ENCODE measurements around the gene SLCO4C1.
"Not testable (repeated sequence)": the region's sequence is repeated elsewhere in the genome, so short reads cannot be mapped to it uniquely, and the experiment has no call there.

Gene SLCO4C1

DNA sequence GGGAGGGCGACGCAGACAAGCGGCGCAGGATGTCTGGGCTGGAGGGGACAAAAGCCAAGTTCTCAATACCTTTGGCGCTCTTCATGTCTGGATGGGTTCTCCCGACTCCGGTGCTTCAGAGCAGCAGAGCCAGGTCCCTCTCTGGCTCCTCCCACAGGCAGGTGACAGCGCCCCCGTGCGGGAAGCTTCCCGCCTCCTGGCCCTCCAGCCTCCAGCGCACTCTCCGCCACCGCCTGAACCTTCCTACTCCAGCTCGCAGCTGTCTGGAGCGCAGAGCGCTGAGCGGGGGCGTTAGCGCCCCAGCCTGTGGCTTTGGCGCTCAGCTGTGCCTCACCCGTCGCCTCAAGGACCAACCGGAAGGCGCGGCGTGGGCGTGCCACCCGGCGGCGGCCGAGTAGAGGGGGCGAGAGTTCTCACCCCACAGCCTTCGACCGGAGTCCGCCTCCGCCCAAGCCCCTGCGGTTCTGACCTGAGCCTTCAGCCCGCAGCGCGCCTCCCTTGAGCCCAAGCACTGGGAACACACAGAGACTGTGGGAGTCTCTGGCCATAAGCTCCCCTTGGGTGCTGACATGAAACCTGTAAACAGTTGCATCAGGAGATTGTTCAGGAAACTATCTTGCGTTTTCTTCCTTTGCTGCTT is at the start of gene SLCO4C1:
Gene SLCO4C1 (minus strand): TSS at position 107 of the 640 bp plus-strand sequence. CDS start 22 bp downstream, at position 85.
- peak; percentile 56 to 67 for DNase-seq (ENCODE audit: low read depth in 2 of 2)

DNA sequence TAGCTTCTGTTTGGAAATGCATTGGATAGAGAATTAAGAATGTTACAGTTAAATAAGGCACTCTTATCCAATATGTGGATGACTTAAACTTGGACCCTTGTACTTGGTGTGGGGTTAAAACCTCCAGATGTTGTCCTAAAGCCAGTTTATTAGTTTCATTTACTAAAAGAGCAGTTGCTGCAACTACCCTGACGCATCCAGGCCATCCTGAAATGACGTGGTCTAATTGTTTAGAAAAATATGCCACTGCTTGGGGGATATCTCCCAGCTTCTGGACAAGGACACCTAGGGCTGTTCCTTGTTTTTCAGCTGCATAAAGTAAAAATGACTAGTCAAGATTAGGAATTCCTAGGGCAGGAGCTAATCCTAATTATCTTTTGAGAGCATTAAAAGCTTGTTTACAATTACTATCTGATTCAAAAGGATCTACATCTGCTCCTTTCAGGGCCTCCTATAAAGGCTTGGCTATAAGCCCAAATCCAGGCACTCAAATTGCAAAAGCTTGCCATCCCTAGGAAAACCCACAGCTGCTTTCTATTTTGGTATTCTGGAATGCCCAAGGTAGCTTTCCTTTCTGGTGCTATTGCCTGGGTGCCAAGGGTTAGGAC is 45.7 kb upstream of the SLCO4C1 start:
- DNase-seq (ENCODE audit: low read depth in 2 of 2): no peak

DNA sequence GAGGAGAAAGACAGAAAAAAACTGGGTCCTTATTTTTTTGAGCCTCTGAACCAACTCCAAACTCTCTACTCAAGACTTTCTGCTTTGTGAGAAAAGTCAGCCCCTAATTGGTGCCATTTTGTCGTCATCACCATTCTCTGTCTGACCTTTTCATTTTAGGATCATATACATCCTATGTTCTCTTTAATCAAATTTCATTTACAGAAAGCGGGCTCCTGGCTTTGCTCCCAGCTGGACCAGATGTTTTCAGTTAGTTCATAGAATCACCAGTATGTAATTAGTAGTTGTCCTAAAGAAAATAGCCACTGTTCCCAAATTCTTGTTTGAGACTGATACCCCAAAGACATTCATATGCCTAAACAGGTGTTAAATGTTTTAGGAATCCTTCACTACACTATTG is 28.6 kb upstream of the SLCO4C1 start:
- no peak for DNase-seq (ENCODE audit: low read depth in 2 of 2)

DNA sequence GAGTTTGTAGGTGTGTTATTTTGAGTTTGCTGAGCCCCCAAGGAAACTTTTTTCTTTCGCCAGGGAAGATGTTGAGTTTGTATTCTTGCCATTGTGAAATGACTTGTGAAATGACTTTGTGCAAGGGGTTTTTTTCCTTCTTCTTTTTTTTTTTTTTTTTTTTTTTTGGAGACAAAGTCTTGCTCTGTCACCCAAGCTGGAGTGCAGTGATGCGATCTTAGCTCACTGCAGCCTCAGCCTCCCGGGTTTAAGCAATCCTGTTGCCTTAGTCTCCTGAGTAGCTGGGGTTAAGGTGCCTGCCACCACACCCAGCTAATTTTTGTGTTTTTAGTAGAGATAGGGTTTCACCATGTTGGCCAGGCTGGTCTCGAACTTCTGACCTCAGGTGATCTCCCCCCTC is 22.7 kb upstream of the SLCO4C1 start:
- DNase-seq (ENCODE audit: low read depth in 2 of 2): not testable (repeated sequence)

GRCh38 chr5:102314328-102314727 is 18.2 kb upstream of the SLCO4C1 start:
- DNase-seq (ENCODE audit: low read depth in 2 of 2): no peak

DNA sequence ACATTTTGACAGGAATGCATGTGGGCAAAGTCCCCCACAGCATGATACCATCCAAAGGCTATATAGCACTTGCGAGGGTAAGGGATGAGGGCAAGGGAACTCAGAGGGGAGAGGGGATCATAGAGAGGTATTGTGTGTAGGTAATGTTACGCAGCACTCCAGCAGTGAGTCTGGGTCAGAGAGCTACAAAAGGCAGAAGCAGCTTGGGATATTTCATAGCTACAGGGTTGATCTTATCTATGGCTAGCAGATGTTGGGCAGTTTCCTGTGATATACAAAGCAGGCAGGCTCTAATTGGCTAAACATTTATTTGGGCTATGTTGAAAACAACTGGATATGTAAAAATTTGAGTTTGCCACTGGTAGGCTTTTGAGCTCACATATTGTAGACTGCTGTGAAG is 17.8 kb upstream of the SLCO4C1 start:
- DNase-seq (ENCODE audit: low read depth in 2 of 2): no peak

DNA sequence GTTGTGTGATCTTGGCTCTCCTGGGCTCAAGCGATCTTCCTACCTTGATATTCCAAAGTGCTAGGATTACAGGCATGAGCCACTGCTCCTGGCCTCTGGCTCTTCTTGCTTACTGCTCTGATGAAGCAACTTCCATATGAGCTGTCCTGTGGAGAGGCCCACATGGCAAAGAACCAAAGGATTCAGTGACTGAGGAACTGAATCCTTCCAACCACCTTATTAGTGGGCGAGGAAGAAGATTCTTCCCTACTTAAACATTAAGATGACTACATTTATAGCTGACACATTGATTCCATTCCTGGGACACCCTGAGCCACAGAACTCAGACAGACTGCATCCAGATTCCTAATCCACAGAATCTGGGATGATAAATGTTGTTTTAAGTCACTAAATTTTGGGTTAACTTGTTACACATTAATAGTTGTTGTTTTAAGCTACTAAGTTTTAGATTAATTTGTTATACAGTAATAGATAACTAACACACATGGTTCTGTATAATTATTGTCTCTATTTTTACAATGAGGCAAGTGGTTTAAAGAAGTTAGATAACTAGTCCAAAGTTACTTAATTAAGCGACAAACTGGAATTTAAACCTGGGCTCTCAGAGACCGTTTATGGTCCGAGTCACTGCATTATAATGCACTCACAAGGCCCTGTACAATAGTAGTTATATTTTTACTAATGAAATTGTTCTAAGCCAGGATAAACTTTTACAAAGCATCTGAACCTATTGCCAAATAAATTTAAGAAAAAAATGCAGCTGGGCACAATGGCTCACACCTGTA is 16.7 kb upstream of the SLCO4C1 start:
- DNase-seq (ENCODE audit: low read depth in 2 of 2): no peak

- DNase-seq (ENCODE audit: low read depth in 2 of 2): no peak
Measured at GRCh38 chr5:102309586-102309985, 13.5 kb upstream of the SLCO4C1 start.

- DNase-seq (ENCODE audit: low read depth in 2 of 2): no peak
Measured at GRCh38 chr5:102307232-102307631, 11.1 kb upstream of the SLCO4C1 start.

GRCh38 chr5:102306121-102306520 is 10.0 kb upstream of the SLCO4C1 start:
- DNase-seq (ENCODE audit: low read depth in 2 of 2): no peak

DNA sequence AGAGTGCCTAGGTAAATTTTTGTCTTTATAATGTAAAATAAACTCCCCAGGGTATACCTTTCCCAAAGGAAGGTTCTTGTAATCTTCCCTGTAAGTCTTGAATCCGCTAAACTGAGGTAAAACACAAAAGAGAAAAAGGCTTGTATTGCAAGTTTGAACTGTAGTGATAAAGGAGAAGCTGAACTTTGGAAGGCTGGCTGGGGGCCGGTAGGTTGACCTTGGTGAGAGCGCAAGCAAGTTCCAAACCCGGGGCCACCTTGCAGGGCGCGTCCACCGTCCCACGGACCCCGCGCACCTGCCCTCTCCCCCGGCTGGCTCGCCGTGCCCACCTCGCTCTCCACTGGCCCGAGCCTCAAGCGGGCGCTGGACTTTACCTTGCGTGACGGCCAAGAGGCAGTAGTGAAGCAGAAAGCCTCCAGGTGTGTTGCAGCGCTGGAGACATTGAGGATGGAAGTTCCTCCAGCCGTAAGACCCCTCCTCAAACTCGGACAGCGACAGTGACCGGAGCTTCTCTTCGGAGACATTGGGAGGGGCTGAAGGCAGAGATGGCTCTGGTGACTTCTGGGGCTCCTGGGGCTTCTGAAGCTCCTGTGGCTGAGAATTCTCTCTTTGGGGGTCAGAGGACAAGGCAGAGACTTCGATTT is 428 bp downstream of the SLCO4C1 start:
- DNase-seq (ENCODE audit: low read depth in 2 of 2): no peak

DNA sequence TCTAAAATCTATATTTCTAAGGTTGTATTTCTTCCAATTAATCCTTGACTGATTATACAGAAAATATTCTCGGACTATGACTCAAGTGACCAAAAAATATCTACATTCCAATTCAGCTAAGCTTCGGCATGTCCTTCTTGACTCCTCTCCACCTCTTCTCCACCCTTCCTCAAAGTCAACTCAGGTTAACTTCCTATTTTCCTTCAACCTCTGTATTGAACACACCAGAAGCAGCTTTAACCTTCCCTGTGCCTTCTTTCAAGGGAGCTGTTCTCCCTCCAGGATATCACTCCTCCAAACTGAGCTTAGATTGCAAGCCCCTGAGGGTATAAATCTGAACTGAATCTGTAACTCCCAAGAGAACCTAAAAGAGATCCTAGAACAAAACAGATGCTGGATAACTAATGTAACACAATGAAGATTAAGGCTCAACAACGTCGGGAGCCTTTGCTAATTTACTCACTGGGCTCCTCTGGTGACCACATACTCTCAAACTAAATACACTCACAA is 1.1 kb downstream of the SLCO4C1 start:
- DNase-seq (ENCODE audit: low read depth in 2 of 2): no peak

DNA sequence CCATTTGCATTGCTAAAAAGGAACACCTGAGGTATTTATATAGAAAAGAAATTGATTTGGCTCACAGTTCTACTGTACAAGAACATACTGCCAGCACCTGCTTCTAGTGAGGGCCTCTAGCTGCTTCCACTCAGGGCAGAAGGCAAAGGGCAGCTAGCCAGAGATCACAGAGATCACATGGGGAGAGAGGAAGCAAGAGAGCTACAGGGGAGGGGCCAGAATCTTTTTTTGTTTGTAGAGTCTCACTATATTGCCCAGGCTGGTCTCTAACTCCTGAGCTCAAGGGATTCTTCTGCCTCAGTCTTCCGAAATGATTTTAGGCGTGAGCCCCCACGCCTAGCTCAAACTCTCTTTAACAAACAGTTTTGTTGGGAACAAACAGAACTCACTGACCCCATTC is 6.1 kb downstream of the SLCO4C1 start:
- no peak for DNase-seq (ENCODE audit: low read depth in 2 of 2)

GRCh38 chr5:102289251-102289899 is 6.7 kb downstream of the SLCO4C1 start:
- no peak for DNase-seq (ENCODE audit: low read depth in 2 of 2)

- no peak for DNase-seq (ENCODE audit: low read depth in 2 of 2)
Measured at GRCh38 chr5:102288630-102289029, 7.5 kb downstream of the SLCO4C1 start.

DNA sequence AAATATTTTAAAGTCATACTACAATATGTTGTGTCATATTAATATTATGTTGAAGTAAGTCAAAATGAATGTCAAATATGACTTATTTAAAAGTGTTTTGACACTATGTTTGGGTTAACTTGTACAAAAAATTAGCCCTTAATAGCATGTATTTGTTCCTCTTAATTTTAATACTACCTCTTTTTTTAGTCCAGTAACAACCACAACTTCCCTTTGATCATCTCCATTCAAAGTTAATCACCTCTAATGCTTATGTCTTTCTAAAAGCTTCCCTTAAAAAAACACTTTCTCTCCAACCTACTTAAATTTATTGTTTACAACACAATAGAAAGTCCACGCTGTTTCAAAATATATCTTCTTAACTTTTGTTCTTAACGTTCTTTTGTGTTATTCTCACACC is 9.6 kb downstream of the SLCO4C1 start:
- DNase-seq (ENCODE audit: low read depth in 2 of 2): no peak

DNA sequence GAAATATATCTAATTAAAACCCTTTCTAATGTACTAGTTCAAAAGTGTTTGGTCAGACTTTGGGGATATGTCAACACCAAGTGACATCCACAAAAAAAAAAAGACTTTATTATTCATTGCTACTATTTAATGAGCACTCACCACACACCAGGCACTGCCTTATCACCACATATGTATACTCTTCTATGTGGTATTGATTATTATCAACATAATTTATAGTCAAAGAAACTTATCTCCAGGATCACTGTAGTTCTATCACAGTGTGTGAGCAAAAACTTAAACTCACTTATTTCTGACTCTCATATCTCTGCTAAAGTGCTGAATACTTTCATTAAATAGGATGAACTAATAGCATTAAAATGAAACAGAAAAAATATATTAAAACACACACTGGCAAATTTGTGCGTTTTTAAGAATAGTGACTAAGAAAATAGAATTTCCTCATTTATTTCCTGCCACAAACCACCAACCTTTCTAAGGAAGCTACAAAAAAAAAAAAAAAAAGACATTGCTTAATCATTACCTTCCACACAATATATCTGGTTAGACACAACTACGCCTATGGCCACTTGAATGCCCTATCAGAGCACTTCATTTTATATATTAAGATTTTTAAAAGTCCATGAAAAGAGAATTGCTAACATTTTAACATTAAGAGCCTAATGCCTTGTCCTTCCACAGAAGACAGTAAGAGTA is 12.8 kb downstream of the SLCO4C1 start:
- no peak for DNase-seq (ENCODE audit: low read depth in 2 of 2)

DNA sequence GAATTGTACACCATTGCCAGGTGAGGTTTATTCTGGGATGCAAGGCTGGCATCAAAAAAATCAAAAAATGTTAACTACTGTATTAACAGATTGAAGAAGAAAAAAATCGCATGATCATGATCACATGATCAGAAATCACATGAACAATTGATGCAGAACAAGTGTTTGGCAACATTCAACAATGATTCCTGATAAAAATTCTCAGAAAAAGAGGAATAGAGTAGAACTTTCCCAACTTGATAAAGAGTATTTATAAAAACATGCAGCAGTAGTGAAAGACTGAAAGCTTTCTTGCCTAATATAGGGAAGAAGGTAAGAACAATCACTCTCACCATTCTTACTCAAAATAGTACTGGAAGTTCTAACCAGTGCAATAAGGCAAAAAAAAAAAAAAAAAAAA is 16.4 kb downstream of the SLCO4C1 start:
- no peak for DNase-seq (ENCODE audit: low read depth in 2 of 2)

- no peak for DNase-seq (ENCODE audit: low read depth in 2 of 2)
Measured at GRCh38 chr5:102278231-102278630, 17.9 kb downstream of the SLCO4C1 start.

DNA sequence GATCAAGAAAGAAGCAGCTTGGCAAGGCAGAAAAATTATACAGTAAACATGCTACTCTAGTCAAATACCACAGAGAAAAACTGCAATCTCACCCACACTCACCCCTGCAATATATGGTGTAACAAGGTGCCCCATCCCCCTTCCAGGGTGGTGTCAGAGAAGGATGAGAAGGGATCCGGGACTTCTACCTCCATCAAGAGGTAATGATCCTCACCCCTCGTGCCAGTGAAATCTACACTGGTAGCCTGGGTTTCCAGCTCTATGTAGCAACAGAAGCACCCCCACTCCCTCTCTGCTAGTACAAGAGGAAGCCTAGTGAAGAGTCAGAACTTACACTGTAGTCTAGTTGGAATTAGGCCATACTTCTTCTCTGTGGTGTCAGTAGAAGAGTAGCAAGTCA is 18.9 kb downstream of the SLCO4C1 start:
- no peak for DNase-seq (ENCODE audit: low read depth in 2 of 2)

GRCh38 chr5:102271759-102272158 is 24.3 kb downstream of the SLCO4C1 start:
- no peak for DNase-seq (ENCODE audit: low read depth in 2 of 2)

Measured in stimulated activated CD8-positive, alpha-beta memory T cell treated with anti-CD3 and anti-CD28 coated beads, Interleukin-15, amount 100 ng/mL, for 48 hours (primary cell).